GM19239 (cell line): ENCODE measurements around the gene SPTLC2.
"Not testable (repeated sequence)": the region's sequence is repeated elsewhere in the genome, so short reads cannot be mapped to it uniquely, and the experiment has no call there.

Experiments
- DNase-seq: peaks from one replicate; pipeline ENCODE4 v3.0.0; 2011; ENCODE audit warnings: low spot score; ENCODE audit not compliant: insufficient read length
- FAIRE-seq: peaks from 2 replicates; lab custom pipeline; 2011; peaks lifted over from hg19 to GRCh38; lab: Jason Lieb, UNC

The SPTLC2 gene

DNA sequence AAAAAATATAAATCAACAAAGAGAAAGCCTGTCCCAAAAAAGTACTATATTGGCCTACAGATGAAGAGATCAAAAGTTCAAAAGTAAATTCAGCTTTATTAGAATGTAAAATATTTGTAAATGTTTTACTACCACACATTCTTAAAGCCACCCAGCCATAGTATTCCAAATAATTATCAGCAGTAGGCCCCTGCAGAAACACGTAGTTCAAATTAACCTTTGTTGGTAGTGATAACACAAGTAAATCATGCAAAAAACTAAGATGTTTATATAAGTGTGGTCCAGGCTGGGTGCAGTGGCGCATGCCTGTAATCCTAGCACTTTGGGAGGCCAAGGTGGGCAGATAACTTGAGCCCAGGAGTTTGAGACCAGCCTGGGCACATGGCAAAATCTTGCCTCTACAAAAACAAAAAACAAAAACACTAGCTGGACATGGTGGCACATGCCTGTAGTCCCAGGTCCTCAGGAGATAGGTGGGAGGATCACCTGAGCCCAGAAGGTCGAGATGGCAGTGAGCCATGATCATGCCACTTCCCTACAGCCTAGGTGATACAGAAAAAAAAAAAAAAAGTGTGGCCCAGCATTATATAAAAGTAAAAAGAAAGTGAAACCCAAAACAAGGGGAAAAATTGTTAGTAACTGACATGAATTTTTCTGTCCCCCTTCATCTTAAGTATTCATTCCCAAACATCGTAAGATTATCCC lies 17.9 kb downstream of the SPTLC2 start:
- DNase-seq, result no peak
- FAIRE-seq, result peak; percentile 70

DNA sequence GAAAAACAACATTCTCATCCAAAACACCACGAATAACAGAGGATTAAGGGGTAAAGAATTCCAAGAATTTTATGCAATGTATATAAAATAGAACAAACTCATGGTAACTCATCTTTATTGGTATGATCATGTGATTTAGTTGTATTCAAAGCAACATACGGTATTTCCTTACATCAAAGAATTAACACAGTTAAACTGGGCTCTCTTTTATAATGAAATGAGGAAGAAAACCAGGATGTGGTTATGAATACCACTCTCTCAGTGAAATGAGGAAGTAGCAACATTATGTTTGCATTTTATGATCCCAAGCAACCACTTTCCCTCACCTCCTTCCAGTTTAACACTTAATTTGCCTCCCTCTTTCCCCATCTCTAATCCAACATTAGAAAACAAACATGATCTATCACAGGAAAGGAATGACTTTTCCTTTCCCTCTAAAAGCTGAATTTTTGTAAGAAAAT lies 22.9 kb downstream of the SPTLC2 start:
- FAIRE-seq (peak; percentile 68), DNase-seq (no peak)

DNA sequence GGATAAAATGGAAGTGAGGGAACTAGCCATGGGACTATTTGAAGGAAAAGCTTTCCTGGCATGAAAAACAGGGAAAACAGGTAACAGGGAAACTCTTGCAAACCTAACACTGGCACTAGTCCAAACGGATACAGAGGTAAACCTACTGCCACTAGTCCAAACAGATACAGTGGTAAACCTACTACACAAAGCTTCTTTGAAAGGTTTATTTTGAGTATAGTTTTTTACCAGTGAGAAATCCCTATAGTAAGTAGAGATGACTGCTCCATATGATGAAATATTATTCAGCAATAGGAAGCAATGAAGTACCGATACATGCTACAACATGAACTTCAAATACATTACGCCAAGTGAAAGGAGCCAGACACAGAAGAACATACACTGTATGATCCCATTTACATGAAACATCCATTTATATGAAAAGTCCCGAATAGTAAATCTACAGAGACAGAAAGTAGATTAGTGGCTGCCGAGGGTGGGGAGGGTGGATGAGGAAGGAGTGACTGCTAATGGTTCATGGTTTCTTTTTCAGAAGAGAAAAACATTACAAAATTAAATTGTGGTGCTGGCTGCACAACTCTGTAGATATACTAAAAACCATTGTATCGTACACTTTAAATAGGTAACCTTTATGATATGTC lies 25.5 kb downstream of the SPTLC2 start:
- FAIRE-seq (peak; percentile 66), DNase-seq (no peak)

DNA sequence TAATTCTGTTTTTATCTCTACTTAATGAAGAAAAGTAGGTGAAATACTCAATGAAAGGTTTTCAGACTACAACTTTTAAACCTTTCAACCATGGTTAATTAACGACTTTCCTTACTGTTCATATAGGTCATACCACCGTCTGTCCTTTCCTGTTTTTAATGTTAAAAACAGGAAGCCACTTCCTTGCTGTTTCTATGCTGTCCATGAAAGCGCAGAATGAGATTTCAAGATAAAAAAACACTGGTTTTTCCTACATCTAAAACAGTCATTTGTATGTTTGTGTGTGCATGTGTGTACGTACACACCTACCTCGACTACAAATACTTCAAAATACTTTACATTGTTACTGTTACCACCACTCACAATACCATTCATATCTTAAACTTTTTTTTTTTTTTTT lies 27.3 kb downstream of the SPTLC2 start:
- DNase-seq, result no peak
- FAIRE-seq, result peak; percentile 42

DNA sequence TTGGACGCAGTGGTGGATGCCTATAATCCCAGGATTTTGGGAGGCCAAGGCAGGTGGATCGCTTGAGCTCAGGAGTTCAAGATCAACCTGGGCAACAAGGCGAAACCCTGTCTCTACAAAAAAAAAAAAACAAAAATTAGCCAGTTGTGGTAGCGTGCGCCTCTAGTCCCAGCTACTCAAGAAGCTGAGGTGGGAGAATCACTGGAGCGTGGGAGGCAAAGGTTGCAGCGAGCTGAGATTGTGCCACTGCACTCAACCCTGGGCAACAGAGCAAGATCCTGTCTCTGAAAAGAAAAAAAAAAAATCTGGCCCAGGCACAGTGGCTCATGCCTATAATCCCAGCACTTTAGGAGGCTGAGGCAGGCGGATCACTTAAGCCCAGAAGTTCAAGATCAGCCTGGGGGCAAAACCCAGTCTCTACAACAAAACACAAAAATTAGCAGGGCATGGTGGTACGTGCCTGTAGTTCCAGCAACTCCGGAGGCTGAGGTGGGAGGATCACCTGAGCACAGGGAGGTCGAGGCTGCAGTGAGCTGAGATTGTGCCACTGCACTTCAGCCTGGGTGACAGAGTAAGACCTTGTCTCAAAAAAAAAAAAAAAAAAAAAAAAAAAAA lies 27.9 kb downstream of the SPTLC2 start:
- not testable (repeated sequence) for DNase-seq
- peak; percentile 49 for FAIRE-seq

DNA sequence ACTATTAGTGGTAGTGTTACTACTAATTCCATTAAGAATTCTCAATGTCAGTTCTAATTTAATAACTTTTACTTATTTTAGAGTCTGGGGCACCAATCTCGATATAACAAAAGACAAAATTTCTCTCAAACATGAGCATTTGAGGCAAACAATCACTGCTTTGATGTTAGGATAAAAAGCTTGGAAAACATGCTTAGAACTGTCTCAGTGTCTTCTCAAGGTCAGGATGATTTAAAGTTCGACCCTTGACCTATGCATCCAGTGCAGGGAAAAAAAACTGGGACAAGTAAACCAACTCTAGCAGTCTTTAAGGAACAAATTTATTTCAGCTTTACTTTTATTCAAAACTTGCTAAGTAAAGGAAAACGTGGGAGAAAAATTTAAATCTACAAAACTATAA lies 31.1 kb downstream of the SPTLC2 start:
- FAIRE-seq (no peak), DNase-seq (no peak)

DNA sequence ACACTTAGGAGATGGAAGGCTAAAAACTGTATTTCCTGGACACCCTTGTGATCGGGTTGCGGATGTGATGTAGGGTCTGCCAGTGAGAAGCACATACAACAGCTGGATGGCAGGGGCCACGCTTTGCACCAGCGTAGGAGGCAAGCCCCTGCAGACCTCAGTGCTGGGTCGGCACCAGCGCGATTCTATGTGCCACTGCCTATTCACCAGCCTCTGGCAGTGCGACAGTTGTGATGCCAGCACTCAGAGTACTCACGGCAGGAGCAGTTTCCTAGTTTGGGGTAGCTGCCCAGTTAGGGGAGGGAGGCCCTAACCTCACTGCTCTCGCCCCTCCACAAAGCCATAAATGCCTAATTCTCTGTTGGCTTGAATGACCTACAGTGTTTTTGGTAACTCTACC lies 31.6 kb downstream of the SPTLC2 start:
- DNase-seq, result no peak
- no peak for FAIRE-seq

DNA sequence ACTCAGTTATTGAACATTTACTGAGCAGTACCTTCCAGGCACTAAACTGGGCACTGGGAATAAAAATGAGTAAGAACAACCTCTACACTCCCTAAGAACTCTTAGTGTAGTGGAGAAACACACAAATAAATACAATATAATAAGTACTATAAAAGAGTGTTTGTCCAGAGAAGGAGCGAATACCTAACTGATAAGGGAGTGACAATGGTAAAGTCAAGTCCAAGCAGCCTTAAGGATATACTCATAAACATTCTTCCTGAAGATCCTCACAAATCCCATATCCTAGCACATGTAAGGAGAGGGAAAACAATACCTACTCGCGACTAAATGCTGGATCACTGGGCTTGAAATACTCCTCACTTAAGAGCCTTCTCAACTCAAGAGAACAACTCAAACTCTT lies 32.8 kb downstream of the SPTLC2 start:
- FAIRE-seq (no peak), DNase-seq (no peak)

DNA sequence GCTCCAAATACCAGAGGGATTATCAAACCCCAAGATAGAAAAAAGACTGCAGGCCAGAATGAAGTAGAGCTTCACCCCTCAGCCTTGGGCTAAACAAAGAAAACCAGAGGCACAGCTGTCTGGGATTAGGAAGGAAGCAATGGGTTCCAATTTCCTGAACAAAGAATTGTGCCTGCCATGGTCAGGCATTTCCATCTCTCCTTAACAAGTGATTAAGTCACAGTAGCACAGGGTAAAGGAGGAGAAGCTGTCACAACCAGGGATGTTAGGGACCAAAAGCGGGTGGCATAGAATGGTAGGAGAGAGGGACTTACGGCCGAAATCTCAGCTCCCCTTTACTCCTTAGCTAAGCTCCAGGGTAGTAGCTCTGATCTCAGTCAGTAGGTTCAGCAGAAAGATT lies 33.9 kb downstream of the SPTLC2 start:
- FAIRE-seq, result no peak

DNA sequence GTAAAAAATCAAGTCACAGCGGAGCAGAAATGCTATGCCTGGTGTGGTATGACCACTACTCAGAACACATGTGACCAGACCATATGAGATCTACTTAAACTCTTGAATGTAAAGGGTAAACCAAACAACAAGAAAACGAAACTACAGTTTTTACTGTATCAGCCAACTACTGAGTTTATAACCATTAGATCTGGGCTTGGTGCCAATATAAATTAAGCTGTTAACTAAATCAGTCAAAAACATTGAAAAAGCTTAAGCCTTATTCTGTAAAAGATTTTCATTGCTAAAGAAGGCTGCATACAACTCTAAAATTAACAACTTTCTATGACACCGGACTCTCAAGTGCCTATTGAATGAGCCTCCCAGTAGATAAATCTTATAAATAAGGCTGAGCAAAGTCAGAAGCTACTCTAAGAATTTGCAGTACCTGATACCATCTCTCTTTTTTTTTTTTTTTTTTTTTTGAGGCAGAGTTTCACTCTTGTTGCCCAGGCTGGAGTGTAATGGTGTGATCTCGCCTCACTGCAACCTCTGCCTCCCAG lies 35.4 kb downstream of the SPTLC2 start:
- DNase-seq (peak; percentile 54), FAIRE-seq (no peak)

More for the DNA sequence above, 33.9 kb downstream of the SPTLC2 start:
- DNase-seq, result no peak

DNA sequence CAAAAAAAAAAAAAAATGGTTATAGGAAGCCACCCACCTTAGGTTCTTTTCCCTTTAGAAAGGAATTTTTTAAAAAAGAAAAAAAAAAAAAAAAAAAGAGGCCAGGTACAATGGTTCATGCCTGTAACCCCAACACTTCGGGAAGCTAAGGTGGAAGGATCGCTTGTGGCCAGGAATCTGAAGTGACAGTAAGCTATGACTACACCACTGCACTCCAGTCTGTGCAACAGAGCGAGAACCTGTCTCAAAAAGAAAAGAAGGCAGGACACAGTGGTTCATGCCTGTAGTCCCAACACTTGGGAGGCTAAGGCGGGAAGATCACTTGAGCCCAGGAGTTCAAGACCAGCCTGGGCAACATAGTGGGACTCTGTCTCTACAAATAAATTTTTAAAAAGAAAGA lies 36.0 kb downstream of the SPTLC2 start:
- no peak for FAIRE-seq

DNA sequence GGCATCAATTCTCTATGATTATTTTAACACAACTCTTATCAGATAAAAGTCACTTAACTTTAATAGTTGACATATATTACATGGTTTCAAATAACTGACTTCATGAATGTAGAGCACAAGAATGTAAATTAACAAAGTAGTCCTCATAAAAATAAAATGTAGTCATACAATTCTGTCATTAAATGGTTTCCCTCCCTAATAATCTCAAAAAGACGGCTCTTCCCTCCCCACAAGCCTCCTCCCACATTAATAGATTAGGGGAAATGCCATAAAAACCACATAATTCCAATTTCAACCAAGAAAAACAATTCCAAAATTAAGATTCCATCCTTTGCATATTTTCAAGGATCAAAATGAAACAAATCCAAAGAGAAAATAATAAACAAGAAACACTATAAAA lies 36.7 kb downstream of the SPTLC2 start:
- DNase-seq (no peak), FAIRE-seq (no peak)

More for the DNA sequence above, 36.0 kb downstream of the SPTLC2 start:
- no peak for DNase-seq

DNA sequence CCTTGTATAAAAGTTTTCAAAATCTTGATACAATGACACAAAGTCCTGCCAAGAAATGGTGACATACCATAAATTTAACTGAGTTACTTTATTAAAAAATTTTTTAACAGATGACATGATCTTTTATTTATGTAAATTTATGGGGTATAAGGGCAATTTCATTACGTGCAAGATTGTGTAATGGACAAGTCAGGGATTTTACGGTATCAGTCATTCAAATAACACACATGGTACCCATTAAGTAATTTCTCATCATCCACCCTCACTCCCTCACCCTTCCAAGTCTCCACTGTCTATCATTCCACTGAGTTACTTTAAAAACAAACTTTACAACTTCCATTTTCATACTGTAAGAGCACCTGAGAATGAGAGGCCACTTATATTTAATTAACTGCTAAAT lies 37.4 kb downstream of the SPTLC2 start:
- DNase-seq (no peak), FAIRE-seq (no peak)

DNA sequence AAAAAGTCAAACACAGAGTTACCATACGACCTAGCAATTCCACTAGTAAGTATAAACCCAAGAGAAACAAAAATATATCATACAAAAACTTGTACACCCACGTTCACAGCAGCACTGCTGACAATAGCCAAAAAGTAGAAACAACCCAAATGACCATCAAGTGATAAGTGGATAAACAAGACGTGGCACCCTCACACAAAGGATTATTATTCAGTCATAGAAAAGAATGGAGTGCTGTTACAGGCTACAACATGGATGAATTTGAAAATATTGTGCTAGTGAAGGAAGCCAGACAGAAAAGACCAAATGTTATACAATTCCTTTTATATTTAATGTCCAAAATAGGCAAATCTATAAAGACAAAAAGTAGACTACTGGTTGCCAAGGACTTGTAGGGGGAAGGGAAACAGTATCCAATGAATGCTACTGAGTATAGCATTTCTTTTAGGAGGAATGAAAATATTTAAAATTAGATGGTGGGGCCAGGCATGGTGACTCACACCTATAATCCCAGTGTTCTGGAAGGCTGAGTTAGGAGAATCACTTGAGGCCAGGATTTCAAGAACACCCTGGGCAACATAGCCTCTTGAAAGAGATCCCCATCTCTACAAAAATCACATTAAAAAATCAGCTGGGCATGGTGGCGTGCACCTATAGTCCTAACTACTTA lies 41.9 kb downstream of the SPTLC2 start:
- DNase-seq (no peak), FAIRE-seq (no peak)

DNA sequence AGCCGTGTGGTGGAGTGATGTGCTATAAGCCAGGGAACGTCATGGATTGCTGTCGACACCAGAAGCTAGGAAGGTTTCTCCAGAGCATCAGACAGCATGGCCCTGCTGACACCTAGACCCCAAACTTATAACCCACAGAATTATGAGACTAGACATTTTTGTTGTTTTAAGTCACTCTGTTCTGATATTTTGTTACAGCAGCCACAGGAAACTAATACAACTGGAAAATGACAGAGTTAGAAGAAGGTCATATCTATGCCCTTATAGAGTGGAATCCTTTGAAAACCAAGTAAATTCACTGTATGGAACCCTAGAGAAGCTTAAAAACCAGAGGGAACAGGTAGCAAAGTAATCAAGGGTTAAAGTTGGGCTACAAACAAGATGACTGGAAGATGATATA lies 42.5 kb downstream of the SPTLC2 start:
- FAIRE-seq (no peak), DNase-seq (no peak)

DNA sequence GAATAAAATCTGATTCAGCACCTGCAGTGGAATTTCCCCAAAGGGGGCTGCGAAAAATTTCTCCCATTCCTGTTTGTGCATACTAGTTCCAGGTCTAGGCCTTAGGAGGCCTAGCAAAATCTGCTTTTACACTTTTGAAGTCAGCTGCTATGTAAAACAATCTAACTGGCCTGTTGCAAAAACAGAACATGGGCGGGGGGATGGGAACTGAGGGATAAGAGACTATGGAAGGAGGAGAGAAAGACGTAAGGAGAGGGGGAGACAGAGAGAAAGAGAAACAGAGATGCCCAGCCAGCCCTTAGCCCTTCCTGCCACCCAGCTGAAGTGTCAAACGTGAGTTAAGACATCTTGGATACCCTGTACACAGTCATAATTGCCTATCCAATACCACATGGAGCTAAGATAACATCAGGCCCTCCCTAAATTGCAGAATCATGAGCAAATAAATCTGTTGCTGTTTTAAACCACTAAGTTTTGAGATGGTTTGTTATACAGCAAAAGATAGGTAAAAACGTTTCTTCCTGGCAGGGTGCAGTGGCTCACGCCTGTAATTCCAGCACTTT lies 45.6 kb downstream of the SPTLC2 start:
- no peak for FAIRE-seq
- no peak for DNase-seq

DNA sequence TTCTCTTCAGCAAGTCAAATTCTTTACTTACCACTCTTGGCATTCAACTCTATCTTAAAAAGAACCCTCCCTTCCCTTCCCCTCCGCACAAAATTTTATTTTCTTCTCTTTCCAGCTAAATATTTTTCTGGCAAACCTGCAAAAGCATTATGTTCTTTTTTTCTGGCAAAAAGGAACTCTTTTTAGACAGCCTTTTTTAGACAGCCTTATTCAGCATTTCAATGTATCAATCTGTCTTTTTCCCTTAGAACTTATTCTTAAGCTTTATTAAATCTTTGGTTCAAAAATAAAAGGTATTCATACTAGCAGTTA lies 50.5 kb downstream of the SPTLC2 start:
- DNase-seq (no peak), FAIRE-seq (no peak)

DNA sequence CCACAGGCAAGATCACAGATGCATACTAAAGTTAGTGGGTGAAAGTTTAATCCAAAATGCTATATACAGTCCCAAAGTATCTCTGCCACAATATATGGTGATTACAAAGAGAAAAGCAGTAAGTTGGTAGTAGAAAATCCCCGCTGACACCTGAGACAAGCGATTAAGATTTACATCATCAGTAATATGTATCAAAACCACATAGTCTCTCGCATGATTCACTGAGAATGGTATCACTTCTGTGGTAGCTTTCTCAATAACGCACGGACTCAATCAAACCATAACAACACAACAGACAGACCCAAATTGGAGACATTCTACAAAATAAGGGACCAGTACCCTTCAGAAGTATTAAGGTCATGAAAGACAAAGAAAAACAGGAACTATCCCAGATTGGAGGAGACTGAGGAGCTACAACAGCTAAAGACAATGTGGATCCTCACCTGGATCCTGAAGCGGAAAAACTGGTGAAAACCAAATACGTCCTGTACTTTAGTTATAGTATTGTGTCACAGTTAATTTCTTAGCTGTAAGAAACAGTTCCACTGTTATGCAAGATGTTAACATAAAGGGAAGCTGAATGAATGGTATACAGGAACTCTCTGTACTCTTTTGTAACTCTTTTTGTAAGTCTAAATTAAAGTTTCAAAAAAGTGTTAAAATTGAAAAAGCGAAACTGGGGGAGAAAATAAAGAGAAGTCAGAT lies 51.0 kb downstream of the SPTLC2 start:
- DNase-seq (no peak), FAIRE-seq (peak; percentile 62)

DNA sequence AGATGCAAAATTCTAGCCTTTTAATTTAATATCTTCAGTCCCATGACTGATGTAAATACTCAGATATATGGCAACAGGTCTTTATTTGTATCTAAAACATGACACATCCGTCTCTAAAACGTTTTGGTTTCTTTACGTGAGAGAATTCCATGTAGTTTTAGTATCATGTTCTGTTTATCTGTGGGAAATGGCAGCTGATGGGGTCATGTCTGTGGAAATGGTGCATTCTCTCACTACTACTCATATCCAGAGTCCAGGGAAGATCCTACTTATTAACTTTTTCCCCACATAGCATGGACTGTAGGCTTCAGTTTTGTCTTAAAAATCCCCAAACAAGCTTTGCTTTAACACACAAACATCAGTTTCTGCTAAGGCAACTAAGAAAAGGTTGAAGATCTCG lies 53.8 kb downstream of the SPTLC2 start:
- DNase-seq (no peak), FAIRE-seq (no peak)

DNA sequence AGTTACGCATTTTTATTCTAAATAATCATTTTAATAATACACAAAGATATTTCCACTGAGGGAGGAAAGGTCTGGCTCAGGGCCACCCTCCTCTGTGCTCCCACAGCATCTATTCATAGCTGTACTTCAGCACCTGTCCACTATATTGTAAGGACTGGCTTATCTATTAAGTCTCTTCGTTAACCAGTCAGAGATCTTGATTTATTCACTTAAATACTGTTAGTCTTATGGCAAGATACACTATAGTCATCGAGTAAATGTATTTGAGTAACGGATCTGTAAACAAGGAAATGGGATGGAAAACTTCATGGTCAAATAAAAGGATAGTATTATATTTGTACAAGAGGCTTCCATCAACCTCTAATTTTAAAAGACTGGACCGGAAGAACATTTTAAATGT lies 54.6 kb downstream of the SPTLC2 start:
- DNase-seq (no peak), FAIRE-seq (no peak)
